GM18499 (cell line): ENCODE measurements around the gene E2F6.
"Not testable (repeated sequence)": the region's sequence is repeated elsewhere in the genome, so short reads cannot be mapped to it uniquely, and the experiment has no call there.

Experiments used
- ATAC-seq: cut with Tn5 transposase; IDR thresholded peaks from one replicate; pipeline ENCODE4 v1.9.1; 2021; ENCODE audit warnings: moderate number of reproducible peaks; ENCODE audit not compliant: insufficient read depth, unreplicated experiment

Gene E2F6

GRCh38 chr2:11417946-11418585, 47.9 kb downstream of the E2F6 start:
- ATAC-seq: no peak

GRCh38 chr2:11416931-11417330, 49.0 kb downstream of the E2F6 start:
- no peak for ATAC-seq

GRCh38 chr2:11416186-11416585, 49.8 kb downstream of the E2F6 start:
- no peak for ATAC-seq

- ATAC-seq: no peak
Observed at GRCh38 chr2:11414372-11415124, 51.4 kb downstream of the E2F6 start.

GRCh38 chr2:11412449-11412810, 53.5 kb downstream of the E2F6 start:
- no peak for ATAC-seq

- ATAC-seq: no peak
Observed at GRCh38 chr2:11411768-11412448, 54.1 kb downstream of the E2F6 start.

GRCh38 chr2:11411244-11411643, 54.7 kb downstream of the E2F6 start:
- no peak for ATAC-seq

- ATAC-seq: no peak
Observed at GRCh38 chr2:11410101-11410500, 55.9 kb downstream of the E2F6 start.

- ATAC-seq: no peak
Observed at GRCh38 chr2:11409572-11409959, 56.4 kb downstream of the E2F6 start.

- no peak for ATAC-seq
Observed at GRCh38 chr2:11408959-11409571, 56.9 kb downstream of the E2F6 start.

GRCh38 chr2:11407413-11407812, 58.5 kb downstream of the E2F6 start:
- ATAC-seq: no peak

- no peak for ATAC-seq
Observed at GRCh38 chr2:11406958-11407381, 59.0 kb downstream of the E2F6 start.

GRCh38 chr2:11406267-11406957, 59.5 kb downstream of the E2F6 start:
- no peak for ATAC-seq

GRCh38 chr2:11405599-11406266, 60.2 kb downstream of the E2F6 start:
- ATAC-seq: no peak

- ATAC-seq: not testable (repeated sequence)
Observed at GRCh38 chr2:11405074-11405406, 60.9 kb downstream of the E2F6 start.

- no peak for ATAC-seq
Observed at GRCh38 chr2:11404376-11405073, 61.4 kb downstream of the E2F6 start.

GRCh38 chr2:11402436-11402835, 63.5 kb downstream of the E2F6 start:
- no peak for ATAC-seq

GRCh38 chr2:11399438-11399762, 66.6 kb downstream of the E2F6 start:
- ATAC-seq: no peak

GRCh38 chr2:11398750-11399437, 67.1 kb downstream of the E2F6 start:
- ATAC-seq: no peak
